ENCODE measurements around the gene AHNAK.

AHNAK gene

DNA sequence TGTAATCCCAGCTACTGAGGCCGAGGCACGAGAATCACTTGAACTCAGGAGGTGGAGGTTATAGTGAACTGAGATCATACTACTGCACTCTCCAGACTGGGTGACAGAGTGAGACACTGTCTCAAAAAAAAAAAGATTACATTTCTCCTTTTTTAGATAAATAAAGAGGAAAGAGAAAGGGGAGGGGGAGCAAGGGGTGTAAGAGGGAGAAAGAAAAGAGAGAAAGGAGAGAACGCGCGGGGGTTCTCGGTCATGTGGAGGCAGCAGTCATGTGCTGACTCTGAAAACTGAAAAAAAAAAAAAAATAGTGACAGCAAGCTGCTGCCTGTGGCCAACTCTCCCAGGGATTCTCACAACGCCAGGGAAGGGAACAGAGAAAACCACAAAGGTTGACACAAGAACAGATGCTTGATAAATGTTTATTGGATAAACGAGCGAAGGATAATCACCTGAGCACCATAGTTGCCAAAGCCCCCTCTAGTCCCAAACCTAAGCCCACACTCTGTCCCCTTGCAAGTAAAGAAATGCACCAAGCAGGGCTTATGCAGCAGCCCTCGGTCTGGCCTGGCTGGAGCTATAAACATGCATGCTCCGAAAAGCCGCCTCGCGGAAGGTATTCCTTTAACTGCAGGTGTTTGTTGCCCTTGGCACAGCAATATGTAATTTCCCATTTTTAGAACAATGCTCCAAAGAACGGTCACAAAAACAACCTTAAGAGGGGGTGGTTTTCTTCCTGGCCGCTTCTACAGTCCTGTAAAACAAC, 113.3 kb downstream of the AHNAK start:
- peak overlapping the region; percentile 53 for H3K27ac ChIP-seq
- TF ChIP-seq, protein P1, sequence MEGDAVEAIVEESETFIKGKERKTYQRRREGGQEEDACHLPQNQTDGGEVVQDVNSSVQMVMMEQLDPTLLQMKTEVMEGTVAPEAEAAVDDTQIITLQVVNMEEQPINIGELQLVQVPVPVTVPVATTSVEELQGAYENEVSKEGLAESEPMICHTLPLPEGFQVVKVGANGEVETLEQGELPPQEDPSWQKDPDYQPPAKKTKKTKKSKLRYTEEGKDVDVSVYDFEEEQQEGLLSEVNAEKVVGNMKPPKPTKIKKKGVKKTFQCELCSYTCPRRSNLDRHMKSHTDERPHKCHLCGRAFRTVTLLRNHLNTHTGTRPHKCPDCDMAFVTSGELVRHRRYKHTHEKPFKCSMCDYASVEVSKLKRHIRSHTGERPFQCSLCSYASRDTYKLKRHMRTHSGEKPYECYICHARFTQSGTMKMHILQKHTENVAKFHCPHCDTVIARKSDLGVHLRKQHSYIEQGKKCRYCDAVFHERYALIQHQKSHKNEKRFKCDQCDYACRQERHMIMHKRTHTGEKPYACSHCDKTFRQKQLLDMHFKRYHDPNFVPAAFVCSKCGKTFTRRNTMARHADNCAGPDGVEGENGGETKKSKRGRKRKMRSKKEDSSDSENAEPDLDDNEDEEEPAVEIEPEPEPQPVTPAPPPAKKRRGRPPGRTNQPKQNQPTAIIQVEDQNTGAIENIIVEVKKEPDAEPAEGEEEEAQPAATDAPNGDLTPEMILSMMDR (conservative IDR thresholded peaks at IDR 0.05) = no peak

DNA sequence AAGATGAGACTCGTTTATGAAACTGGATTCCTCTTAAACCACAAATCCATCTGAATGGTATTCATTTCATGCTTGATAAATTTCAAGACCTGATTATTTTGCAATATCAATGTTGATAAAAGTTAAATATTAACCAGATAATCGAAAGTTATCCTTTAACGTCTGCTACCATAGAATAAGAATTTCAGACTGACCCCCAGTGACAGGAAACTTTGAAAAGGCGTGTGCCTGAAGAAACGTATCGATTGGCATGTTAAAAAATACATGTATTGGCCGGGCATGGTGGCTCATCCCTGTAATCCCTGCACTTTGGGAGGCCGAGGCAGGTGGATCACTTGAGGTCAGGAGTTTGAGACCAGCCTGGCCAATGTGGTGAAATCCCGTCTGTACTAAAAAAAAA, 113.9 kb downstream of the AHNAK start:
- H3K27ac ChIP-seq = peak overlapping the region; percentile 53

GRCh38 chr11:62431171-62431901, 115.3 kb downstream of the AHNAK start:
- TF ChIP-seq, protein P1 (conservative IDR thresholded peaks at IDR 0.05) = no peak
- H3K27ac ChIP-seq = 0 out of 2 replicates have a peak overlapping the region, but pooled peaks have one; percentile 53

More for the DNA sequence above, 113.9 kb downstream of the AHNAK start:
- TF ChIP-seq, protein P1 (conservative IDR thresholded peaks at IDR 0.05) = no peak

- TF ChIP-seq, protein P1 (conservative IDR thresholded peaks at IDR 0.05) = no peak
- H3K27ac ChIP-seq = no peak overlapping the region
These were observed 116.2 kb downstream of the AHNAK start for GRCh38 chr11:62430425-62430824.

GRCh38 chr11:62428871-62429560, 117.6 kb downstream of the AHNAK start:
- TF ChIP-seq, protein P1 (conservative IDR thresholded peaks at IDR 0.05) = no peak
- H3K27ac ChIP-seq = no peak overlapping the region

GRCh38 chr11:62427630-62428233, 118.9 kb downstream of the AHNAK start:
- H3K27ac ChIP-seq = peak overlapping the region; percentile 60

More at GRCh38 chr11:62427630-62428233, 118.9 kb downstream of the AHNAK start:
- TF ChIP-seq, protein P1 (conservative IDR thresholded peaks at IDR 0.05) = no peak
